Tibial nerve (tissue), 4 donors: ENCODE data around the gene MAML2. TPM values are rescaled to one million over a fixed set of nuclear protein-coding genes. Genes with fewer than 3 reads are reported as not detected.
A peak's percentile ranks its signal among the peaks of the same experiment; 100 is the strongest.

Experiments used
- DNase-seq, 2 donors: peaks; one replicate each; pipeline ENCODE4 v3.0.0-alpha.2; 2019; ENCODE audit warnings: low spot score in 2 of 2
- H3K27ac ChIP-seq, 4 donors: fragments of 200-600 bp; sonication (generic) in 3 of 4; one replicate each; pipeline ENCODE4 v1.5.1; 2017 to 2019; ENCODE audit warnings: mild to moderate bottlenecking in 1 of 4
- H3K27me3 ChIP-seq, 2 donors: fragments of 200-600 bp; sonication (generic) in 1 of 2; one replicate each; pipeline versions ENCODE4 v1.5.1 to v1.6.0; 2017 to 2019
- H3K36me3 ChIP-seq, 3 donors: fragments of 200-600 bp; sonication (generic); one replicate each; pipeline ENCODE4 v1.5.1; 2018 to 2019
- H3K4me1 ChIP-seq, 4 donors: fragments of 200-600 bp; sonication (generic) in 3 of 4; one replicate each; pipeline ENCODE4 v1.5.1; 2017 to 2019
- H3K4me3 ChIP-seq, 4 donors: fragments of 200-600 bp; sonication (generic) in 3 of 4; one replicate each; pipeline ENCODE4 v1.5.1; 2017 to 2019; ENCODE audit warnings: mild to moderate bottlenecking in 1 of 4, moderate library complexity in 1 of 4
- H3K9me3 ChIP-seq, 4 donors: fragments of 200-600 bp; sonication (generic) in 3 of 4; one replicate each; pipeline ENCODE4 v1.5.1; 2017 to 2019
- CTCF ChIP-seq, 5 experiments: fragments of 200-600 bp in 3 of 5; fragments of 450-650 bp in 2 of 5; sonication (generic) in 3 of 5; IDR thresholded peaks; one replicate each; pipeline ENCODE4 v1.5.1; 2016 to 2019; ENCODE audit warnings: antibody characterized with exemption in 5 of 5, mild to moderate bottlenecking in 3 of 5, moderate library complexity in 2 of 5
- EP300 ChIP-seq, 2 donors: sonication (generic); formaldehyde crosslinking; IDR thresholded peaks; one replicate each; pipeline ENCODE4 v1.6.1; 2017; ENCODE audit warnings: antibody characterized with exemption in 2 of 2, mild to moderate bottlenecking in 1 of 2
- POLR2A ChIP-seq, 2 donors: fragments of 450-650 bp; IDR thresholded peaks; one replicate each; pipeline ENCODE4 v1.6.1; 2017; ENCODE audit warnings: antibody characterized with exemption in 2 of 2, mild to moderate bottlenecking in 2 of 2, moderate library complexity in 2 of 2
- WGBS, 2 donors: methylation state at CpG; one replicate each; pipeline ENCODE4 v1.1.5; 2018; 5-methylcytosine and 5-hydroxymethylcytosine counted together
- total RNA-seq, 4 donors: library from RNA; depleted of rRNA; stranded (reverse); fragments of >200 nt; gene quantifications; one replicate each; pipeline ENCODE4 v1.1.0, GENCODE V29; 2016

The MAML2 gene
- total RNA-seq, 4 donors from 2014 or later = 20.5 to 38.4 (median 27.9) TPM

- H3K4me1 ChIP-seq = peaks cover 0 to 87% (median 53%) of the 10 kb centered on the region in 4 donors
- H3K36me3 ChIP-seq = no peaks in the 10 kb centered on the region
- H3K4me3 ChIP-seq = no peak overlapping the region
- H3K27ac ChIP-seq = no peak overlapping the region
- TF ChIP-seq CTCF (IDR thresholded peaks at IDR 0.05) (no peak), EP300 (IDR thresholded peaks at IDR 0.05) (no peak), POLR2A (IDR thresholded peaks at IDR 0.05) (no peak)
- no peaks in the 10 kb centered on the region for H3K27me3 ChIP-seq
- WGBS, 2 donors = 83 to 85% methylated on average over 4 of the region's 4 CpGs
- no peak for DNase-seq
- H3K9me3 ChIP-seq = no peaks in the 10 kb centered on the region
Observed at GRCh38 chr11:96335388-96335787, 7.6 kb downstream of the MAML2 start.

- H3K27me3 ChIP-seq = no peaks in the 10 kb centered on the region
- H3K27ac ChIP-seq = peak overlapping the region in 1 of 4 donors; percentile 71
- no peaks in the 10 kb centered on the region for H3K36me3 ChIP-seq
- peaks cover 0 to 88% (median 47%) of the 10 kb centered on the region in 4 donors for H3K4me1 ChIP-seq
- 88 to 95% methylated on average over 4 of the region's 4 CpGs for WGBS, 2 donors
- no peak overlapping the region for H3K4me3 ChIP-seq
- TF ChIP-seq EP300 (IDR thresholded peaks at IDR 0.05) (no peak), POLR2A (IDR thresholded peaks at IDR 0.05) (no peak), CTCF (IDR thresholded peaks at IDR 0.05) (no peak)
- H3K9me3 ChIP-seq = no peaks in the 10 kb centered on the region
- no peak for DNase-seq
Observed at GRCh38 chr11:96334219-96334618, 8.8 kb downstream of the MAML2 start.

- 62 to 65% methylated on average over 4 of the region's 4 CpGs for WGBS, 2 donors
- H3K9me3 ChIP-seq = no peaks in the 10 kb centered on the region
- no peak for DNase-seq
- no peaks in the 10 kb centered on the region for H3K36me3 ChIP-seq
- H3K4me3 ChIP-seq = no peak overlapping the region
- TF ChIP-seq EP300 (IDR thresholded peaks at IDR 0.05) (no peak), CTCF (IDR thresholded peaks at IDR 0.05) (no peak), POLR2A (IDR thresholded peaks at IDR 0.05) (no peak)
- H3K27me3 ChIP-seq = no peaks in the 10 kb centered on the region
- H3K4me1 ChIP-seq = peaks cover 0 to 89% (median 50%) of the 10 kb centered on the region in 4 donors
- H3K27ac ChIP-seq = peak overlapping the region in 2 of 4 donors; percentile 36 to 71
Observed at GRCh38 chr11:96333191-96333719, 9.7 kb downstream of the MAML2 start.

- Histone ChIP-seq H3K27ac (peak overlapping the region in 2 of 4 donors; percentile 51 to 71), H3K36me3 (no peaks in the 10 kb centered on the region), H3K4me3 (no peak overlapping the region), H3K9me3 (no peaks in the 10 kb centered on the region), H3K4me1 (peaks cover 0 to 82% (median 43%) of the 10 kb centered on the region in 4 donors), H3K27me3 (no peaks in the 10 kb centered on the region)
- DNase-seq = no peak
- no peak for TF ChIP-seq EP300 (IDR thresholded peaks at IDR 0.05)
- TF ChIP-seq CTCF (IDR thresholded peaks at IDR 0.05) = no peak
- TF ChIP-seq POLR2A (IDR thresholded peaks at IDR 0.05) = no peak
- WGBS, 2 donors = 48 to 58% methylated on average over 8 of the region's 8 CpGs
Observed at GRCh38 chr11:96332126-96332771, 10.7 kb downstream of the MAML2 start.

GRCh38 chr11:96331699-96332116, 11.3 kb downstream of the MAML2 start:
- H3K27me3 ChIP-seq = no peaks in the 10 kb centered on the region
- H3K27ac ChIP-seq = peak overlapping the region in 2 of 4 donors; percentile 51 to 71
- WGBS, 2 donors = 73 to 74% methylated on average over 7 of the region's 7 CpGs
- peaks cover 0 to 77% (median 41%) of the 10 kb centered on the region in 4 donors for H3K4me1 ChIP-seq
- TF ChIP-seq EP300 (IDR thresholded peaks at IDR 0.05) (peak in 1 of 2 donors; percentile 48), CTCF (IDR thresholded peaks at IDR 0.05) (no peak), POLR2A (IDR thresholded peaks at IDR 0.05) (no peak)
- no peaks in the 10 kb centered on the region for H3K36me3 ChIP-seq
- DNase-seq = peak in 1 of 2 donors; percentile 49
- H3K4me3 ChIP-seq = no peak overlapping the region
- H3K9me3 ChIP-seq = no peaks in the 10 kb centered on the region
